Stomach smooth muscle (tissue), 2 donors: ENCODE measurements around the gene KRT15.

Experiments
- H3K27ac ChIP-seq: one replicate; pipeline ENCODE4 v1.7.0; 2013; ENCODE audit warnings: mild to moderate bottlenecking, low read length, inconsistent platforms
- H3K27me3 ChIP-seq, 2 donors: one replicate each; pipeline ENCODE4 v1.7.0; 2013; ENCODE audit warnings: low read length in 2 of 2; ENCODE audit not compliant: insufficient read depth in 2 of 2, control insufficient read depth in 1 of 2
- H3K36me3 ChIP-seq, 2 donors: one replicate each; pipeline ENCODE4 v1.7.0; 2013; ENCODE audit warnings: low read length in 2 of 2; ENCODE audit not compliant: control insufficient read depth in 2 of 2, insufficient read depth in 2 of 2
- H3K4me1 ChIP-seq: one replicate; pipeline ENCODE4 v1.7.0; 2013; ENCODE audit warnings: low read length; ENCODE audit not compliant: control insufficient read depth, insufficient read depth
- H3K4me3 ChIP-seq, 2 donors: one replicate each; pipeline ENCODE4 v1.7.0; 2013; ENCODE audit warnings: low read length in 2 of 2
- H3K9ac ChIP-seq, 2 donors: one replicate each; pipeline ENCODE4 v1.7.0; 2013; ENCODE audit warnings: low read length in 2 of 2, mild to moderate bottlenecking in 1 of 2
- H3K9me3 ChIP-seq, 2 donors: one replicate each; pipeline ENCODE4 v1.7.0; 2013; ENCODE audit warnings: low read length in 2 of 2; ENCODE audit not compliant: control insufficient read depth in 2 of 2
- donor health status: healthy.
- donor health status: Pancreatic carcinoma.

The KRT15 gene

GRCh38 chr17:41518789-41519449, at the start of gene KRT15:
KRT15 (minus strand) TSS chr17:41518890; CDS start chr17:41518827, 63 bp downstream.
- H3K27me3 ChIP-seq: peaks cover 0 to 11% of the 10 kb centered on the region in 2 donors
- no peak within 1 kb of the TSS for H3K27ac ChIP-seq
- H3K4me3 ChIP-seq: no peak within 1 kb of the TSS
- no peaks in the 10 kb centered on the region for H3K4me1 ChIP-seq
- H3K36me3 ChIP-seq: no peaks in the 10 kb centered on the region
- no peaks in the 10 kb centered on the region for H3K9me3 ChIP-seq
- no peak within 1 kb of the TSS for H3K9ac ChIP-seq

- H3K27me3 ChIP-seq: peaks cover 0 to 21% of the 10 kb centered on the region in 2 donors
- no peak overlapping the region for H3K4me3 ChIP-seq
- no peak overlapping the region for H3K27ac ChIP-seq
- H3K4me1 ChIP-seq: no peaks in the 10 kb centered on the region
- no peaks in the 10 kb centered on the region for H3K36me3 ChIP-seq
- peaks cover 0 to 3% of the 10 kb centered on the region in 2 donors for H3K9me3 ChIP-seq
- no peak overlapping the region for H3K9ac ChIP-seq
Measured at GRCh38 chr17:41567317-41567716, 48.6 kb upstream of the KRT15 start.

- H3K36me3 ChIP-seq: no peaks in the 10 kb centered on the region
- peaks cover 0 to 20% of the 10 kb centered on the region in 2 donors for H3K27me3 ChIP-seq
- no peak overlapping the region for H3K4me3 ChIP-seq
- H3K4me1 ChIP-seq: no peaks in the 10 kb centered on the region
- H3K9ac ChIP-seq: no peak overlapping the region
- H3K27ac ChIP-seq: no peak overlapping the region
- peaks cover 0 to 3% of the 10 kb centered on the region in 2 donors for H3K9me3 ChIP-seq
Measured at GRCh38 chr17:41565338-41565737, 46.6 kb upstream of the KRT15 start.

GRCh38 chr17:41563607-41564170, 45.0 kb upstream of the KRT15 start:
- H3K9ac ChIP-seq: no peak overlapping the region

GRCh38 chr17:41561554-41561953, 42.9 kb upstream of the KRT15 start:
- H3K4me1 ChIP-seq: no peaks in the 10 kb centered on the region
- no peaks in the 10 kb centered on the region for H3K9me3 ChIP-seq
- peaks cover 0 to 18% of the 10 kb centered on the region in 2 donors for H3K27me3 ChIP-seq
- H3K9ac ChIP-seq: no peak overlapping the region
- H3K27ac ChIP-seq: no peak overlapping the region
- H3K4me3 ChIP-seq: no peak overlapping the region
- no peaks in the 10 kb centered on the region for H3K36me3 ChIP-seq

More at GRCh38 chr17:41563607-41564170, 45.0 kb upstream of the KRT15 start:
- Histone ChIP-seq H3K27me3 (peaks cover 0 to 21% of the 10 kb centered on the region in 2 donors), H3K27ac (no peak overlapping the region), H3K4me1 (no peaks in the 10 kb centered on the region), H3K36me3 (no peaks in the 10 kb centered on the region), H3K9me3 (peaks cover 0 to 3% of the 10 kb centered on the region in 2 donors), H3K4me3 (no peak overlapping the region)

GRCh38 chr17:41559548-41559947, 40.9 kb upstream of the KRT15 start:
- no peaks in the 10 kb centered on the region for H3K36me3 ChIP-seq
- no peak overlapping the region for H3K4me3 ChIP-seq
- no peak overlapping the region for H3K27ac ChIP-seq
- no peaks in the 10 kb centered on the region for H3K4me1 ChIP-seq
- peaks cover 0 to 10% of the 10 kb centered on the region in 2 donors for H3K27me3 ChIP-seq
- H3K9me3 ChIP-seq: no peaks in the 10 kb centered on the region
- H3K9ac ChIP-seq: no peak overlapping the region

GRCh38 chr17:41556931-41557330, 38.2 kb upstream of the KRT15 start:
- Histone ChIP-seq H3K27me3 (peaks cover 0 to 8% of the 10 kb centered on the region in 2 donors), H3K9ac (no peak overlapping the region), H3K4me3 (no peak overlapping the region), H3K36me3 (no peaks in the 10 kb centered on the region), H3K9me3 (no peaks in the 10 kb centered on the region), H3K4me1 (no peaks in the 10 kb centered on the region), H3K27ac (no peak overlapping the region)

- peaks cover 0 to 9% of the 10 kb centered on the region in 2 donors for H3K27me3 ChIP-seq
- no peaks in the 10 kb centered on the region for H3K4me1 ChIP-seq
- no peaks in the 10 kb centered on the region for H3K36me3 ChIP-seq
- H3K9me3 ChIP-seq: no peaks in the 10 kb centered on the region
- H3K9ac ChIP-seq: no peak overlapping the region
- H3K27ac ChIP-seq: no peak overlapping the region
- no peak overlapping the region for H3K4me3 ChIP-seq
Measured at GRCh38 chr17:41556306-41556705, 37.6 kb upstream of the KRT15 start.

GRCh38 chr17:41555105-41555887, 36.6 kb upstream of the KRT15 start:
- Histone ChIP-seq H3K9me3 (no peaks in the 10 kb centered on the region), H3K36me3 (no peaks in the 10 kb centered on the region), H3K27me3 (peaks cover 0 to 9% of the 10 kb centered on the region in 2 donors), H3K27ac (no peak overlapping the region), H3K9ac (no peak overlapping the region), H3K4me1 (no peaks in the 10 kb centered on the region), H3K4me3 (no peak overlapping the region)

- Histone ChIP-seq H3K9me3 (no peaks in the 10 kb centered on the region), H3K9ac (no peak overlapping the region), H3K27ac (no peak overlapping the region), H3K4me3 (no peak overlapping the region), H3K4me1 (peaks cover 1% of the 10 kb centered on the region), H3K36me3 (no peaks in the 10 kb centered on the region), H3K27me3 (peaks cover 0 to 8% of the 10 kb centered on the region in 2 donors)
Measured at GRCh38 chr17:41553987-41554680, 35.4 kb upstream of the KRT15 start.
